ENCODE results near the gene JARID2.

The JARID2 gene

DNA sequence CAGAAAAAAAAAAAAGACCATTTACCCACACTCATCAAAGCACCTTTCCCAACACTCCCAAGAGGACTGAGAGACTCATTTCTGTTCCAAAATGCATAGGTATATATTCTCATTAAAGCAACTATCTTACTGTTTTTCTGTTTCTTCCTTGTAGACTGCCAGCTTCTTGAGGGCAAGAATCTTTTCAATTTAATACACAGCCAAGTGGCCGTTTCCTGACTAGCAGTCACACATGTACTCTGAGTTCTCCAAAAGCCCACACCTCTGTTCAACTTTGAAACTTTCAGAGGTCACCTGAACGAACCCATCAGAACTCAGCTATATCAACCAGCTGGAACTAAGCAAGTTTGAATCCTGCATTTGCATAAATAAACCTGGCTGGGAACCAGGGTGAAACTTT lies 324.3 kb downstream of the JARID2 start:
- Histone ChIP-seq H3K4me3 (ENCODE audit: low read length) (no peak overlapping the region), H3K36me3 (ENCODE audit: insufficient read depth, low read length) (no peaks in the 10 kb centered on the region), H3K27me3 (ENCODE audit: insufficient read depth, low read length) (no peaks in the 10 kb centered on the region), H3K4me1 (ENCODE audit: insufficient read depth, low read length) (peaks cover 29% of the 10 kb centered on the region), H3K9me3 (ENCODE audit: insufficient read depth, low read depth, low read length) (no peaks in the 10 kb centered on the region), H3K9ac (ENCODE audit: low read depth, low read length) (no peak overlapping the region), H3K27ac (ENCODE audit: low read depth, low read length) (no peak overlapping the region)
- WGBS, result 86% methylated on average over 2 of the region's 2 CpGs

All from HUES64 (cell line).